ENCODE measurements around the gene GAS7. TPM values are rescaled to one million over a fixed set of nuclear protein-coding genes. Genes with fewer than 3 reads are reported as not detected.

Gene GAS7
- total and polyA plus RNA-seq, 2 of the 13 experiments (the other 11 are each of a cell fraction or from before 2014, with no cell fraction given): 1.0 to 5.2 TPM

- WGBS (ENCODE audit: low lambda C conversion rate): 47% methylated on average over 4 of the region's 5 CpGs
- CTCF ChIA-PET (ENCODE audit: low intra/inter-chr PET ratio, low total read pairs): no interaction called here
- Histone ChIP-seq H2AFZ (ENCODE audit: low read length) (no peak overlapping the region), H3K4me3 (replicated peaks in 1 of 3; ENCODE audit: insufficient read depth in 1 of 3, low read depth in 2 of 3, low read length in 3 of 3) (no peak overlapping the region), H3K79me2 (ENCODE audit: insufficient read depth, low read length) (no peaks in the 10 kb centered on the region), H3K4me1 (ENCODE audit: insufficient read depth, low read length) (no peaks in the 10 kb centered on the region), H3K9ac (ENCODE audit: insufficient read depth, low read depth, low read length) (no peak overlapping the region), H3K27me3 (ENCODE audit: control insufficient read depth in 1 of 2, insufficient read depth in 2 of 2, low read length in 2 of 2) (peaks cover 0 to 21% of the 10 kb centered on the region in 2 experiments; a peak in 3 of 5 replicates), H3K36me3 (replicated peaks in 1 of 2; ENCODE audit: control insufficient read depth in 1 of 2, insufficient read depth in 2 of 2, low read length in 2 of 2) (no peaks in the 10 kb centered on the region), H3K27ac (ENCODE audit: extremely low read length, insufficient read depth, low read length) (no peak overlapping the region), H3K4me2 (ENCODE audit: low read depth, low read length) (no peak overlapping the region), H3K9me3 (ENCODE audit: low read length) (no peaks in the 10 kb centered on the region), H4K20me1 (ENCODE audit: insufficient read depth, low read length) (no peaks in the 10 kb centered on the region)
- FAIRE-seq: no peak
- intact Hi-C loops (cut with micrococcal nuclease; ENCODE audit: unreplicated experiment) (no loop called here), in situ Hi-C loops (cut with HindIII; ENCODE audit: extremely low pct_ligation_motif_present, low pct_unique_long_range_greater_than_20kb) (no loop called here)
- DNase-seq (ENCODE audit: low spot score): no peak
- no peak for TF ChIP-seq ZSCAN30 (CRISPR knock-in tag; IDR thresholded peaks at IDR 0.05)
- ATAC-seq: no peak
- POLR2A ChIA-PET: no interaction called here
- no TSS peak for BruUV-seq (replicated peaks)
These were observed 36.3 kb downstream of the GAS7 start for GRCh38 chr17:10162096-10162495.

DNA sequence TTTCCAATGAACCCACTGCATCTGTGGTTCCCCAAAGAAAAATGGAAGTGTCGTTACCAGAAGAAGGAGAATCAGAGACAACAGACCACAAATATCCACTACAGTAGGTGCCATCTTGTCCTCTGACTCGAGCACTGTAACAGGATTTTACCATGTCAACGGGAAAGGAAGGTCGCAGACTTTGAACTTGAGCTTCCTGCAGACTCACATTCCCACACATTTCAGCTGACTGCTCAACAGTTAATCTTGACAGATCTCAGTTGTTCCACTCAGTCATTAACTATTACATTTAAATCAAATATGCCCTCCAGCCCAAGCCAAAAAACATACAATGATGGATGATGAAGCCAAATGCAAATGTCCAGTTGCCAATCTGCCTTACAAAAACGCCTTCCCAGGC, 37.0 kb downstream of the GAS7 start:
- no peak overlapping the region for H3K4me3 ChIP-seq (replicated peaks in 1 of 3; ENCODE audit: insufficient read depth in 1 of 3, low read depth in 2 of 3, low read length in 3 of 3)
- H3K4me1 ChIP-seq (ENCODE audit: insufficient read depth, low read length): no peaks in the 10 kb centered on the region
- DNase-seq (ENCODE audit: low spot score): no peak
- ATAC-seq: no peak
- no peak overlapping the region for H2AFZ ChIP-seq (ENCODE audit: low read length)
- BruUV-seq (replicated peaks): no TSS peak
- 7% methylated on average over 4 of the region's 5 CpGs for WGBS (ENCODE audit: low lambda C conversion rate)
- no peak overlapping the region for H3K27ac ChIP-seq (ENCODE audit: extremely low read length, insufficient read depth, low read length)
- ChIA-PET POLR2A (no interaction called here), CTCF (ENCODE audit: low intra/inter-chr PET ratio, low total read pairs) (no interaction called here)
- H3K9ac ChIP-seq (ENCODE audit: insufficient read depth, low read depth, low read length): no peak overlapping the region
- in situ Hi-C loops (cut with HindIII; ENCODE audit: extremely low pct_ligation_motif_present, low pct_unique_long_range_greater_than_20kb) (no loop called here), intact Hi-C loops (cut with micrococcal nuclease; ENCODE audit: unreplicated experiment) (no loop called here)
- H3K9me3 ChIP-seq (ENCODE audit: low read length): no peaks in the 10 kb centered on the region
- no peaks in the 10 kb centered on the region for H4K20me1 ChIP-seq (ENCODE audit: insufficient read depth, low read length)
- H3K79me2 ChIP-seq (ENCODE audit: insufficient read depth, low read length): no peaks in the 10 kb centered on the region
- H3K36me3 ChIP-seq (replicated peaks in 1 of 2; ENCODE audit: control insufficient read depth in 1 of 2, insufficient read depth in 2 of 2, low read length in 2 of 2): no peaks in the 10 kb centered on the region
- peaks cover 0 to 28% of the 10 kb centered on the region in 2 experiments; a peak in 3 of 5 replicates for H3K27me3 ChIP-seq (ENCODE audit: control insufficient read depth in 1 of 2, insufficient read depth in 2 of 2, low read length in 2 of 2)
- H3K4me2 ChIP-seq (ENCODE audit: low read depth, low read length): no peak overlapping the region
- TF ChIP-seq BRF2 (CRISPR knock-in tag; IDR thresholded peaks at IDR 0.05) (no peak), ZFP36L1 (CRISPR knock-in tag; IDR thresholded peaks at IDR 0.05) (no peak), NAIF1 (CRISPR knock-in tag; IDR thresholded peaks at IDR 0.05; ENCODE audit: borderline replicate concordance) (no peak), ARHGAP35 (CRISPR knock-in tag; IDR thresholded peaks at IDR 0.05; ENCODE audit: borderline replicate concordance) (no peak), ZNF547 (CRISPR knock-in tag; IDR thresholded peaks at IDR 0.05) (no peak), RBM22 (optimal IDR thresholded peaks at IDR 0.05; ENCODE audit: low read length) (no peak), THAP11 (CRISPR knock-in tag; IDR thresholded peaks at IDR 0.05) (no peak), KMT2B (CRISPR knock-in tag; IDR thresholded peaks at IDR 0.05) (no peak), PAX8 (CRISPR knock-in tag; IDR thresholded peaks at IDR 0.05; ENCODE audit: borderline replicate concordance) (no peak)
- TF ChIP-seq, protein P1, sequence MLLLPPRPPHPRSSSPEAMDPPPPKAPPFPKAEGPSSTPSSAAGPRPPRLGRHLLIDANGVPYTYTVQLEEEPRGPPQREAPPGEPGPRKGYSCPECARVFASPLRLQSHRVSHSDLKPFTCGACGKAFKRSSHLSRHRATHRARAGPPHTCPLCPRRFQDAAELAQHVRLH (CRISPR knock-in tag; IDR thresholded peaks at IDR 0.05; ENCODE audit: borderline replicate concordance, low read depth): no peak
- no peak for FAIRE-seq
